Small intestine (tissue), 7 donors: ENCODE results near the gene RASA1. TPM values are rescaled to one million over a fixed set of nuclear protein-coding genes. Genes with fewer than 3 reads are reported as not detected.

Source experiments
- DNase-seq, 2 donors: peaks; one replicate each; pipeline versions ENCODE4 v3.0.0 to v3.0.0-alpha.2; 2013
- FAIRE-seq: peaks from 2 replicates; lab custom pipeline; 2012; peaks lifted over from hg19 to GRCh38; lab: Jason Lieb, UNC
- H3K27ac ChIP-seq, 3 donors: one replicate each; pipeline ENCODE4 v1.5.1; 2013; ENCODE audit warnings: low read length in 2 of 3, mild to moderate bottlenecking in 2 of 3, control low read depth in 1 of 3, inconsistent platforms in 1 of 3, low read depth in 1 of 3, moderate library complexity in 1 of 3
- H3K27me3 ChIP-seq, 3 donors: one replicate each; pipeline ENCODE4 v1.6.1; 2013; ENCODE audit warnings: low read length in 3 of 3, inconsistent platforms in 1 of 3; ENCODE audit not compliant: control insufficient read depth in 3 of 3, insufficient read depth in 3 of 3
- H3K36me3 ChIP-seq, 3 donors: one replicate each; pipeline ENCODE4 v1.6.1; 2013; ENCODE audit warnings: low read length in 3 of 3, inconsistent platforms in 1 of 3, low read depth in 1 of 3, mild to moderate bottlenecking in 1 of 3, moderate library complexity in 1 of 3; ENCODE audit not compliant: control insufficient read depth in 3 of 3, insufficient read depth in 2 of 3
- H3K4me1 ChIP-seq, 3 donors: one replicate each; pipeline ENCODE4 v1.6.1; 2013; ENCODE audit warnings: low read length in 2 of 3, inconsistent platforms in 1 of 3, low read depth in 1 of 3, mild to moderate bottlenecking in 1 of 3, moderate library complexity in 1 of 3; ENCODE audit not compliant: control insufficient read depth in 3 of 3, insufficient read depth in 2 of 3
- H3K4me3 ChIP-seq, 3 donors: one replicate each; pipeline ENCODE4 v1.5.1; 2013; ENCODE audit warnings: low read length in 3 of 3, control low read depth in 1 of 3, inconsistent platforms in 1 of 3, low read depth in 1 of 3, mild to moderate bottlenecking in 1 of 3, moderate library complexity in 1 of 3
- H3K9me3 ChIP-seq, 2 donors: one replicate each; pipeline ENCODE4 v1.6.1; 2013; ENCODE audit warnings: low read depth in 1 of 2, low read length in 1 of 2; ENCODE audit not compliant: control insufficient read depth in 2 of 2, insufficient read depth in 1 of 2
- WGBS, 3 donors: extraction: QIAGEN DNeasy Blood & Tissue Kit; methylation state at CpG; one replicate each; pipeline ENCODE4 v1.1.7; 2013; 5-methylcytosine and 5-hydroxymethylcytosine counted together
- polyA plus RNA-seq, 4 donors: library from polyadenylated mRNA; stranded (reverse) in 3 of 4; unstranded in 1 of 4; fragments of 200-250 nt in 3 of 4; fragments of 120-200 nt in 1 of 4; gene quantifications; one replicate each; pipeline versions ENCODE4 v1.2.1 to v1.2.3, GENCODE V29; 2013
- donor health status: healthy with polysubstance abuse.
- donor health status: control.
- donor health status: control.
- donor health status: Bipolar disorder and iron deficiency.
- donor health status: healthy.

The RASA1 gene
- polyA plus RNA-seq, 4 donors = 9.5 to 30.5 (median 13.7) TPM

GRCh38 chr5:87313216-87313615 lies 45.5 kb downstream of the RASA1 start:
- FAIRE-seq (no peak), DNase-seq (no peak)
- H3K27ac ChIP-seq = no peak overlapping the region
- WGBS, 3 donors = 88 to 95% (median 92%) methylated on average over 3 of the region's 3 CpGs
- H3K9me3 ChIP-seq = no peaks in the 10 kb centered on the region
- peaks cover 0 to 3% (median 0%) of the 10 kb centered on the region in 3 donors for H3K4me1 ChIP-seq
- H3K36me3 ChIP-seq = no peaks in the 10 kb centered on the region
- no peak overlapping the region for H3K4me3 ChIP-seq
- no peaks in the 10 kb centered on the region for H3K27me3 ChIP-seq

- Histone ChIP-seq H3K9me3 (peaks cover 0 to 11% of the 10 kb centered on the region in 2 donors), H3K4me1 (no peaks in the 10 kb centered on the region), H3K27ac (no peak overlapping the region), H3K4me3 (no peak overlapping the region), H3K27me3 (no peaks in the 10 kb centered on the region), H3K36me3 (peaks cover 0 to 7% (median 0%) of the 10 kb centered on the region in 3 donors)
- FAIRE-seq (no peak), DNase-seq (no peak)
- WGBS, 3 donors = 96 to 97% (median 97%) methylated on average over 2 of the region's 2 CpGs
Observed at GRCh38 chr5:87319469-87319868, 51.8 kb downstream of the RASA1 start.

- Histone ChIP-seq H3K36me3 (peaks cover 0 to 7% (median 0%) of the 10 kb centered on the region in 3 donors), H3K4me1 (no peaks in the 10 kb centered on the region), H3K4me3 (no peak overlapping the region), H3K27me3 (no peaks in the 10 kb centered on the region), H3K27ac (no peak overlapping the region), H3K9me3 (peaks cover 0 to 11% of the 10 kb centered on the region in 2 donors)
- WGBS, 3 donors = 88 to 100% (median 97%) methylated on average over 1 of the region's 1 CpG
- FAIRE-seq (no peak), DNase-seq (no peak)
Observed at GRCh38 chr5:87321605-87322004, 53.9 kb downstream of the RASA1 start.

GRCh38 chr5:87322381-87322780 lies 54.7 kb downstream of the RASA1 start:
- peak overlapping the region in 1 of 3 donors; percentile 34 for H3K27ac ChIP-seq
- 96 to 99% (median 98%) methylated on average over 3 of the region's 3 CpGs for WGBS, 3 donors
- H3K27me3 ChIP-seq = no peaks in the 10 kb centered on the region
- peaks cover 0 to 7% (median 0%) of the 10 kb centered on the region in 3 donors for H3K36me3 ChIP-seq
- H3K9me3 ChIP-seq = peaks cover 0 to 11% of the 10 kb centered on the region in 2 donors
- DNase-seq (no peak), FAIRE-seq (no peak)
- H3K4me3 ChIP-seq = no peak overlapping the region
- no peaks in the 10 kb centered on the region for H3K4me1 ChIP-seq

- FAIRE-seq = no peak
- no peak overlapping the region for H3K4me3 ChIP-seq
- H3K27ac ChIP-seq = no peak overlapping the region
- H3K36me3 ChIP-seq = peaks cover 0 to 3% (median 0%) of the 10 kb centered on the region in 3 donors
- no peak for DNase-seq
- no peaks in the 10 kb centered on the region for H3K27me3 ChIP-seq
- H3K9me3 ChIP-seq = no peaks in the 10 kb centered on the region
- WGBS, 3 donors = 73 to 82% (median 73%) methylated on average over 2 of the region's 2 CpGs
- H3K4me1 ChIP-seq = no peaks in the 10 kb centered on the region
Observed at GRCh38 chr5:87327998-87328397, 60.3 kb downstream of the RASA1 start.

- no peak overlapping the region for H3K27ac ChIP-seq
- H3K27me3 ChIP-seq = no peaks in the 10 kb centered on the region
- H3K4me1 ChIP-seq = no peaks in the 10 kb centered on the region
- H3K9me3 ChIP-seq = no peaks in the 10 kb centered on the region
- H3K36me3 ChIP-seq = peaks cover 0 to 3% (median 0%) of the 10 kb centered on the region in 3 donors
- DNase-seq (no peak), FAIRE-seq (no peak)
- no peak overlapping the region for H3K4me3 ChIP-seq
- 88 to 96% (median 94%) methylated on average over 6 of the region's 6 CpGs for WGBS, 3 donors
Observed at GRCh38 chr5:87329114-87329513, 61.4 kb downstream of the RASA1 start.

- H3K4me3 ChIP-seq = no peak overlapping the region
- FAIRE-seq = no peak
- H3K36me3 ChIP-seq = peaks cover 3 to 12% (median 4%) of the 10 kb centered on the region in 3 donors
- H3K27ac ChIP-seq = no peak overlapping the region
- no peak for DNase-seq
- no peaks in the 10 kb centered on the region for H3K4me1 ChIP-seq
- no peaks in the 10 kb centered on the region for H3K27me3 ChIP-seq
- H3K9me3 ChIP-seq = no peaks in the 10 kb centered on the region
Observed at GRCh38 chr5:87339986-87340385, 72.3 kb downstream of the RASA1 start.

- Histone ChIP-seq H3K36me3 (peaks cover 3 to 9% (median 3%) of the 10 kb centered on the region in 3 donors), H3K4me3 (no peak overlapping the region), H3K27me3 (no peaks in the 10 kb centered on the region), H3K9me3 (no peaks in the 10 kb centered on the region), H3K4me1 (no peaks in the 10 kb centered on the region), H3K27ac (no peak overlapping the region)
- DNase-seq (peak in 1 of 2 donors; percentile 62), FAIRE-seq (no peak)
- 40 to 67% (median 58%) methylated on average over 2 of the region's 2 CpGs for WGBS, 3 donors
Observed at GRCh38 chr5:87340716-87341115, 73.0 kb downstream of the RASA1 start.

- Histone ChIP-seq H3K9me3 (no peaks in the 10 kb centered on the region), H3K27me3 (no peaks in the 10 kb centered on the region), H3K4me1 (no peaks in the 10 kb centered on the region), H3K4me3 (no peak overlapping the region), H3K27ac (no peak overlapping the region), H3K36me3 (peaks cover 3 to 6% (median 4%) of the 10 kb centered on the region in 3 donors)
- FAIRE-seq (peak; percentile 91), DNase-seq (no peak)
- 64 to 93% (median 77%) methylated on average over 1 of the region's 1 CpG for WGBS, 3 donors
Observed at GRCh38 chr5:87347272-87347671, 79.6 kb downstream of the RASA1 start.
